ENCODE results near the gene ITGA1.
A peak's percentile ranks its signal among the peaks of the same experiment; 100 is the strongest.
"Not testable (repeated sequence)": the region's sequence is repeated elsewhere in the genome, so short reads cannot be mapped to it uniquely, and the experiment has no call there.

Gene ITGA1

GRCh38 chr5:52787600-52788504, at the start of gene ITGA1, which contains the start of gene PELO:
Gene ITGA1, plus strand, starts transcription at chr5:52787916. Its CDS starts 438 bp downstream, at chr5:52788354.
Gene PELO, plus strand, starts transcription at chr5:52787916. Its CDS starts 12,479 bp downstream, at chr5:52800395.
- peak; percentile 7 for DNase-seq

DNA sequence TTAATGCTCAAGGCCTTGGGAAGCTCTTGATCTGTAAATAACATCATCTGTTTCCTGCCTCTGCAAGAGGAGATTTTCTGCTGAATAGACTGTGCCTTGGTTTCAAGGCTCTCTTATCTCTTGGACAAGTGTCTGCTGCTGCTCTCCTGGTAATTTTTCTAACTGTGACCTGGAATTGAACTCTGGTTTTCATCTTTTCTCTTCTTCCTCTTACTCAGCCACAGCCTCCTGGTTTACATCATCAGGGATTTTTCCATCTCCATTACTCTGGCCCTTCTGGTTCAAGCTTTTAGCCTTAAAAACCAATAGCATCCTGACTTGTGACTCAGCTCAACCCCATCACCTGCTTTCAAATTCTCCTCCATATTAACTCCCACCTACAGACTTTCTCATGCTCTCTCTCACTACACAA, 49.6 kb upstream of the ITGA1 start:
- no peak for DNase-seq

DNA sequence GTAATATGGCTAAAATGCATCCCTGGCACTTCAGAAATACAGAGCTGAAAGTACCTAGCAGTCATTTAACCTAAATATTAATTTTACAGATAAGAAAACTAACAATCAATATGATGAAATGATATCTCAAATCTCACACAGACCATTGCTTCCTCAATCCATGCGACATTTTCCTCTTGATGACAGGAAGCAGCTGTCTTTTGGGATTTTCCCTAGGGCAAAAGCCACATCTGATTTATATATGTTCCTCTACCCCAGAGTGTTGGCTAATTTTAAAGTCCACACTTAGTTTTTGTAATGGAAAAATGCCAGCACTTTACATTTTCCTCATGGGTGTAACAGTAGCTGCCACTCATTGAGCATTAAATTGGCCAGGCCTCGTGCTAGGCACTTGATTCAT, 47.7 kb upstream of the ITGA1 start:
- DNase-seq, result no peak

DNA sequence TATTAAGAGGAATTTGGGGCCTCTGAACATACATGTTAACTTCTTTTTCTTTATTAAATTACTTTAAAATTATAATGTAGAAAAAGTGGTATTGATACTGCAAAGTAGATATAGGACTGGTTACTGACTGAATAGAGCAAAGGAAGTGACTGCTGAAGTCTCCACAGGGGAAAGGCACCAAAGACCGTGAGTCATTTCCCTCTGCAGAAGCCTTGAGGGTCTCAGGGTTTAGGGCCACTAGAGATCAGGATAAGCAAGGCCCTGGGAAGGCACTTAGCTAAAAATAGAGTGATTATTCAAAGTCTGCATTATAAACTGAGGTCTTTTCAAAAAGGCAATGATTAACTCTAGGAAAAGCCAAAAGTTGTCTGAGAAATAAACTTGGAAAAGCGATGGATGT, 44.7 kb upstream of the ITGA1 start:
- no peak for DNase-seq

DNA sequence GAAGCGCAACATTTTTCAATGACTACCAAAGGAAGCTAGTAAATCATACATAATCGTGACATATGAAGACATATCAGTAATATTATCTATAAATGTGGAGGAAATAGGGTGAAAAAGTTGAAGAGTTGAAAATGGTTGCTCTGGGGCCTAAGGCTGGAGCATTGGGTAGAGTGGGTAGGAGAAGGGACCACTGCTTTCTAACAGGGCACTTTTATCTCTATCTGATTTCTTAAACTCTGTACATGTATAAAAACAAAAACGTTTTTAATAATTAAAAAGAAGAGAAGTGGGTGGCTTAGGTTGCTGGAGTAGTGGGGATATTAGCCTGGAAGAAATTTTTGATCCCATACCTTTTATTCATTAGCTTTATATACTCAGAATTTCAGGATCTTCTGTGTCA, 44.2 kb upstream of the ITGA1 start:
- DNase-seq, result no peak

DNA sequence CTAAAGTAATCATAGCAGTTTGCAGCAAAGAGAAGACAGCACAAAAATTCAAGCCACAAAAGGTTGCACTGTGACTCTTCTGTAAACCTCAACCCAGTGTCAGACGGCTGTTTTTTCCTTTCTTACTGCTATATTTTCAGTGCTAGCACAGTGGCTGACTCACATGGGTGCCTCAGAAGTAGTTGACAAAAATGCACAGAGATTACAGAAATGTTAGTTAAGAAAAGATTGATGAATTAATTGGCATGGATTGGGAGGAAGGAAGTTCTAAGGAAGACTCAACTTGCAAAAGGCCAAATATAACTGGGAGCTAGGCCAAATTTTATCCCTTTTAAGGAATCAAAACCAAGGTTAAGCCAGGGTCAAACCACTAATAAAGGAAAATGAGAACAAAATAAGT, 43.7 kb upstream of the ITGA1 start:
- DNase-seq, result no peak

- DNase-seq, result not testable (repeated sequence)
These were observed 42.8 kb upstream of the ITGA1 start for GRCh38 chr5:52744867-52745458.

- no peak for DNase-seq
These were observed 41.2 kb upstream of the ITGA1 start for GRCh38 chr5:52746539-52746938.

GRCh38 chr5:52748590-52748989, 39.1 kb upstream of the ITGA1 start:
- DNase-seq, result no peak

DNA sequence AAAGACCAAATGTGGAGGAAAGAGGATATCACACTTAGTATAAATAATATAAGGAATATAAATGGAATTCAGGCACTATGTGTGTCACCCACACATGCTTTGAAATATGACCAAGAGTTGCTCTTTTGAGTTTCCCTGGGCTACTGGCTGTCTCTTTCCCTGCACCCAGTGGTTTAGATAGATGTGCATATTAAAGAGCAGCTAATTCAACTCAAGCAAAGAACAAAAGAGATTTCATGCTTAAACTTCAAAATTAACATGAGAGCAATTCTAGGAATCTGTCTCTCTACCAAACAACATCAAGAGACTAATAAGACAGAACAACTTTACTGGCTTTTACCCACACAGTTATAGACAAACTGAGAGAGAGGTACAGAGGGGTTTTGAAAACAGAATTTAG, 38.0 kb upstream of the ITGA1 start:
- no peak for DNase-seq

GRCh38 chr5:52751137-52751536, 36.6 kb upstream of the ITGA1 start:
- DNase-seq, result no peak

DNA sequence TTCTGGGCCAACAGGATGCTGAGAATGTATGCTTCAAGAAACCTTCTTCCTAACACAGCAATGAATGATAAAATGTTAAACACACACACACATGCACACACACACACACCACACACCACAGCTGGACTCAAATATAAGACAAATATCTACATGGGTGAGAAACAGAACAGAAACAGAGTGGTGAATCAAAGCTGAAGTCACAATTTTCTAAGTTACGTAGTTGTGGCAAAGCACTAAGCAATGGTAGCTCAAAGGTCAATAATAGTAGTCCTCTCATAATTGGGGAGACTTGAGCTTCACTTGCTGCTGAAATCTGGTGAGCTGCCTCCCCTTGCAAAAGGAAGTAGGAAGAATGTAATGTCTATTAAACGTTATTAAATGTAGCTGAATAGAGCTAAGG, 33.7 kb upstream of the ITGA1 start:
- DNase-seq, result no peak

DNA sequence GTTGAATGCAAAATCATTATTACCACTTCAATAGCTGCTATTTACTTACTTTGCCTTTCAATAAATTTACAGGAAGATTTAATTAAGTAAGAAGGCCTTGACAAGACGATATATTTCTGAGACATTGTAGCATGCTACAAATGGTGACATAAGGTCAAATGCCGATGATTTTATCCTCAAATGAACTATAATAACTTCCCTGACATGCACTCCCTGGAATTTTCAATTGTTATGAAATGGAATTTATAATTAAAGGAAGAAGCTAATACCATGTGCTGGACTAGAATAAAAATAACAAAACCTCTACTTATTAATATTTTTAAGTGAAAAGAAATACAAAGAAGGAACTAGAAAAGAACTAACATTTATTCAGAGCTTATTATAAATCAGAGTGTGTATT, 30.2 kb upstream of the ITGA1 start:
- no peak for DNase-seq

- no peak for DNase-seq
These were observed 29.7 kb upstream of the ITGA1 start for GRCh38 chr5:52758014-52758413.

GRCh38 chr5:52759331-52759730, 28.4 kb upstream of the ITGA1 start:
- no peak for DNase-seq

GRCh38 chr5:52760695-52761366, 26.9 kb upstream of the ITGA1 start:
- DNase-seq, result no peak

GRCh38 chr5:52767217-52767743, 20.4 kb upstream of the ITGA1 start:
- DNase-seq, result no peak

GRCh38 chr5:52767766-52768480, 19.8 kb upstream of the ITGA1 start:
- no peak for DNase-seq

- no peak for DNase-seq
These were observed 18.7 kb upstream of the ITGA1 start for GRCh38 chr5:52769061-52769460.

DNA sequence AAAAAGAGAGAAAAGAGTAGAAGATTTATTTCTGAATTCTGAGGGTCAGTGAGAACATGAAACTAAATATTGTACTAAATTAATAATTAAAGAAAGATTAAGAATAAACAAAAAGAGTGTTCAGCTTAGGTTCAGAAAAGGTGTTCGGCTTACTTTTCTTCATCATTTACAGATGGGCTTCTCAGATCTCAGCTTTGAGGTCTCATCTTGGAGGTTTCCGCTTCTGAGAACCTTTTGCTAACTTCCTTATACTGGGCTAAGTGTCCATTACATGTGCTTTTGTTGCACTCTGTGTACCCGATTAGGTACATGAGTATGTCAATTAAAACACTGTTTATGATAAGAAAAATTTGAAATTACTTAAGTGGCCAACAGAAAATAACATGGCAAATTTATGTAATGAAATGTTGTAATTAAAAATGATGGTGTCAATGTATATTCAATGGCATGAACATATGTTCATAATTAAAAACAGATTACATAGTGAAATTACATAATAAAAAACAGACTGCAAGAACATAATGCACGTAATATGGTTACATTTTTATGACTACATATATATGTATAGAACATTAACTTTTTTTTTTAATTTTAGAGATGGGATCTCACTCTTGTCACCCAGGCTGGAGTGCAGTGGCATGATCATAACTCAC, 17.3 kb upstream of the ITGA1 start:
- no peak for DNase-seq

DNA sequence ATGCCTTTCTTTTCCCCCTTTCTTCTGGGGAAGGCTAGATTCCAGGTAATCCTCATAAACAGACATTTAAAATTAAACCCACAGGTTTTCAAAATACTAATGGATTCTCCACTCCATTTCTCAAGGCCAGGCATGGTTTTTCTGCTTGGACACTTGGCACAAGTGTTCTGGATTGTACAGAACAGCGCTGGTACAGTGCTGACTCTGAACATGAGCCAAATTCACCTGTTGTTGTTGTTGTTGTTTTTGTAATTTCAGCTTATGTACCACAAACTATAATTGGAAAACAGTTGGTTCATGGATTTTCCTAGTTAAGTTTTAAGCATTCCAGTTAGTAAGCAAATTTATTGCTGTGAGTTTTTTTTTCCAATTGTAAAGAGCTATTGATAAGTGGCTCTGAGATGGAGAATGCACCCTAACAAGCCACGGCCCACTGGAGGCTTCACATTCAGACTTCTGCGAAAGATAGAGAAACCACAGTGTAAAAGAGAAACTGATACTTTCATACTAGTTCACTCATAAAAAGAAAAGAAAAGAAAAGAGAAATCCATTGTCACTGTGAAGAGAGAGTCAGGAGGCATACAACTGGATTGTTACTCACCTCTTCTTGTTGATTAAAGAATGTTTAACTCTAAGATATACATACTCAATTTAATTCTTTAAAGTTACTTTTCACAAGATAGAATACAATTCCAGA, 16.2 kb upstream of the ITGA1 start:
- no peak for DNase-seq

DNA sequence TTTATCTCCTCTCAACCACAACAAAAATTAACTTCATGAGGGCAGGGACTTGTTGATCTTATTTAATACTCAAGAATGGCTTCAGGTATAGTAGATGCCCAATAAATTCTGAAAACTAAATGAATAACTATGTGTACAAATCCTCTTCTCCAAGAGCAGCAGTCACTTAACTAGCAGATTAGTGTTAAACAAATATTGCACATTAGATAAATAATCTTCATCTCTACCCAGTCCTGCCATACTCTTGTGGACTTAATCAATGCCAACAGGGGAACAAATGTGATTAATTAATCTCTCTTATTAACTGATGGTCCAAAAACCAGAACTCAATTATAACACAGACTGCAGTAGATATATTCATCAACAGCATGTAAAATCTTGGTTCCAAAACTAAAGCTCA, 15.0 kb upstream of the ITGA1 start:
- no peak for DNase-seq

Data from NCI-H1105 (cell line).